GM10248 (cell line): ENCODE data around the gene PPM1M.

Source experiments
- CTCF ChIA-PET: fragments of 300-600 bp; sonication (Branson Sonifier 250); formaldehyde crosslinking; extraction: SDS; loops from one replicate; lab custom pipeline; 2021; ENCODE audit warnings: antibody characterized with exemption; lab: Yijun Ruan, JAX
- POLR2A ChIA-PET: fragments of 350-650 bp; sonication (Branson Sonifier 250); formaldehyde crosslinking; extraction: SDS; loops from one replicate; lab custom pipeline; 2020; ENCODE audit warnings: antibody characterized with exemption; lab: Yijun Ruan, JAX
- DNase-seq: peaks from one replicate; pipeline ENCODE4 v3.0.0; 2012; ENCODE audit errors: extremely low spot score
- TF ChIP-seq, protein P1 (sequence below): IDR thresholded peaks from 2 replicates; pipeline ENCODE4 v1.5.1; 2012; ENCODE audit warnings: mild to moderate bottlenecking, low read depth; ENCODE audit errors: extremely low read depth, missing control alignments, control extremely low read depth

Gene PPM1M

DNA sequence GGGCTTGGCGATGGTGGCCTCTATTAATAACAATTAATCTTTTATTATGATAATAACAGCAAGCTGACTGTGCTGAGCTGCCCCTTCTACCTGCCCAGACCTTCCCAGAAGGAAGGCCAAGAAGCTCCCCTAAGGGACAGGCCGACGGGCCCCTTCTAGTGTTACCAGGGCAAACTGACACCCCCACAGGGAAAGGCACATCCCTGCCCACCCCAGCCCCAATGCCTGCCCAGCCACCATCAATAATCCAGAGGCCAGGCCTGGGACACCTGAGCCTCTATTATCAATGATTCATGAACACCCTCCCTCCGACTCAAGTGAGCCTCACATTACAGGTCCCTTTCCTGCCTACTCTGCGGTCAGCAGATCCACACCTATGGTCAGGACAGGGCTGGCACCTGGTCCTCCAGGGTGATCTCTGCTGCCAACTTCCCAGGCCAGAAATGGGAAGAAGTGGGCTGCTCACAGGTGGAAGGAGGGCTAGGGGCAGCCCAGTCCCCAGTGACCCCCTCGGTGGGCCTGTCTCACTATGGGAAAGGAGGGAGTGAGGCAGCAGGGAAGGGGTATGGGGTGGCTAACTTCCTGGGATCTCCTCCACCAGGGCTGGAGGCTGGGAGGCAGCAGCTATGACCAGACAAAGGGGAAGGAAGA lies 8.4 kb upstream of the PPM1M start:
- no peak for DNase-seq
- CTCF ChIA-PET: interaction anchor here (1.0 to 5.9 kb wide), 15 partner anchors 11 to 263 kb away, joined by 3 to 50 read pairs (median 4); partner anchors contain the start of genes ABHD14B, TLR9 and WDR82
- POLR2A ChIA-PET: interaction anchor here (0.7 to 1.2 kb wide), 2 partner anchors 41 to 42 kb away, joined by 4 to 5 read pairs; partner anchors contain the start of gene WDR82
- TF ChIP-seq, protein P1, sequence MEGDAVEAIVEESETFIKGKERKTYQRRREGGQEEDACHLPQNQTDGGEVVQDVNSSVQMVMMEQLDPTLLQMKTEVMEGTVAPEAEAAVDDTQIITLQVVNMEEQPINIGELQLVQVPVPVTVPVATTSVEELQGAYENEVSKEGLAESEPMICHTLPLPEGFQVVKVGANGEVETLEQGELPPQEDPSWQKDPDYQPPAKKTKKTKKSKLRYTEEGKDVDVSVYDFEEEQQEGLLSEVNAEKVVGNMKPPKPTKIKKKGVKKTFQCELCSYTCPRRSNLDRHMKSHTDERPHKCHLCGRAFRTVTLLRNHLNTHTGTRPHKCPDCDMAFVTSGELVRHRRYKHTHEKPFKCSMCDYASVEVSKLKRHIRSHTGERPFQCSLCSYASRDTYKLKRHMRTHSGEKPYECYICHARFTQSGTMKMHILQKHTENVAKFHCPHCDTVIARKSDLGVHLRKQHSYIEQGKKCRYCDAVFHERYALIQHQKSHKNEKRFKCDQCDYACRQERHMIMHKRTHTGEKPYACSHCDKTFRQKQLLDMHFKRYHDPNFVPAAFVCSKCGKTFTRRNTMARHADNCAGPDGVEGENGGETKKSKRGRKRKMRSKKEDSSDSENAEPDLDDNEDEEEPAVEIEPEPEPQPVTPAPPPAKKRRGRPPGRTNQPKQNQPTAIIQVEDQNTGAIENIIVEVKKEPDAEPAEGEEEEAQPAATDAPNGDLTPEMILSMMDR: no peak

DNA sequence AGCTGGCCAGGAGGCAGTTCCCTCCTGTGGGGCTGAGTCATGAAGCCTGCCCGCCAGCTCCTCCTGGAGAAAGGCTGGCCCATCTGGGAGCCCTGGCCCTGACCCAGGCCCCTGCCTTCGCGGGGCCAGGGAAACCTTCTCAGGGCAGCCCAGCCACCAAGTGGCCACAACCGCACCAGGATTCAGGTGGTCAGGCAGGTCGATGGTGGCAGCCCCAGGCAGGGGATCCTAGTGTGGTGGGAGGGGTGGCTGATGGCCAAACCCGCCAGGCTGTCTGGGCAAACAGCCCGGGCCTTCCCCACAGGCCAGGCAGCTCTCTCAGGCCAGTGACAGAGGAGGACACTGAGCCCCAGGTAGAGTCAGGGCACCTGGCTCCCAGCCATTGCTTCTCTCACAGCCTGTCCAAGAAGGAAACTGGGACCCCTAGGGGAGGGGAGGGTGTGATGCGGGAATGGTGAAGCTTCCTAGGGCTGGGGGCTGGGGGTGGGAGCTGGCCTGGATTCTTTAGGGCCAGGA lies 7.8 kb upstream of the PPM1M start:
- ChIA-PET CTCF (interaction anchor here (1.0 to 5.9 kb wide), 14 partner anchors 11 to 264 kb away, joined by 3 to 50 read pairs (median 6); partner anchors contain the start of genes ABHD14B, TLR9 and WDR82), POLR2A (interaction anchor here (1.2 to 1.8 kb wide), 2 partner anchors 11 to 41 kb away, joined by 4 to 6 read pairs; partner anchors contain the start of gene WDR82)
- DNase-seq: no peak
- TF ChIP-seq, protein P1: no peak

DNA sequence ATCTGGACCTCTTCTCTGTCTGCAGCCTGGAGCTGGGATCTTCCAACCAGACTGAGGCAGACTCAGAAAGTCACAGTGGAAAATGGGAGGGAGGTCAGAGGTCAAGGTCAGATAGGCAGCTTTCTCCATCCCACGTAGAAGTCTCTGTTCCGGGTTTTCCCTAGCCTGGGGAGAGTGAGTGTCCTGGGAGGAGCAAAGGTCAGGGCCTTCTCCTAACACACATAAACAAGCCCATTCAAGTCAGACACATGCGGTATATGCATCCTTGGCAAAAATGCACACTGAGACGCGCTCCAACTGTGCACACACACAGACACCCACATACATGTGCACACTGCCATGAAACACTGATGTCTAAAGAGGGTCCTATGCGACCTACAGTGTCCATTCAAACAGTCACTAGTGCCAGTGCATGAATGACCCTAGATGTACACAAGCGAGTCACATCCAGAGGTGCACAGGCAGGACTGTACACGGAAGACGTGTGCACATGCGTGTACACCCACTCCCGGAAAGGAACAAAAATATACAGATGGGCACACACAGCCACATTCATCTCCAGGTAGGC lies 7.3 kb upstream of the PPM1M start:
- TF ChIP-seq, protein P1: no peak
- no peak for DNase-seq
- ChIA-PET CTCF (interaction anchor here (0.7 to 5.9 kb wide), 15 partner anchors 10 to 265 kb away, joined by 3 to 50 read pairs (median 6); partner anchors contain the start of genes ABHD14B, TLR9 and WDR82), POLR2A (interaction anchor here (1.0 to 1.8 kb wide), 4 partner anchors 9 to 42 kb away, joined by 3 to 6 read pairs (median 5); partner anchors contain the start of gene WDR82)

DNA sequence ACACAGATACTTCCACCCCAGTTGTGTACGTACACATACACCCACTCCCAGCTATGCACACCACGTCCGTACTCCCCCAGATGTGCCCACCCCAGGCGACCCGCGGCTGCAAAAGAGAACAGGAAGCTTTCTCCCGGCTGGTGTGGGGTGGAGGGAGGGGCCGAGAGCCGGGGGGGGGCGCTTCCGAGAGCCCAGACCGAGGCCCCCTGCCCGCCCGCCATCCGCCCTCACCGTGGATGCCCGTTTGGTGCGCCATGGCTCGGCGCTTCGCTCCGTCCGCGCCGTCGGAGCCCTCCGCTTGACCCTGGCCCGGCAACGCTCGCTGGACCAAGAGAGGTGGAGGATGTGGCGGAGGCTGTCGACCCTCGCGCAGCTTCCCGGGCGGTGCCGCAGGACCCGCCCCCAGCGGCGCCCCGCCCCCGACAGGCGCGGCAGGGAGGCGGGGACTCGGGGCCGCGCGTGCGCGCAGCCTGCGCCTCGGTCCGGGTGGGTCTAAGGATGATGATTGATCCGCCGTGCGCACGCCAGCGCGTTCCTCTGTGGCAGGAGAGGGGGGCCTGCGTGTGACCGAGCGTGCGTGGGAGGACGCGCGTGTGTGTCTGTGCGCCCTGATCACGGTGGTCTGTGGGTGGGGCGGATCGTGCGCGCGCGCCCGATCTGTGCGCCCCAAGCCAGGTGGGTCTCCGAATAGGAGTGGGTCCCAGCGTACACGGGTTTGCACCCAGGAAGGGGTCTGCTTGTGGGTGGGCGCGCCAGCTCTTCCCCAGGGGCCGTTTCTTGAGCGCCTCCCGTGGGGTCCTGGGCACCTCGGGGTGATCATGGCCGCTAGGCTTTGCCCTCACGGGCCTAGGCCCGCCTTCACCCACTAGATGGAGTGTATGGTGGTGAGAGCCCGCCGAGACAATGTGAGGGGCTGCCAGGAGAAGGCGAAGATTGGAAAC lies 6.5 kb upstream of the PPM1M start, which contains the start of gene TWF2:
Gene TWF2, minus strand, starts transcription at position 398 of the 941 bp plus-strand sequence. Its CDS starts 142 bp downstream, at position 256.
- DNase-seq: peak; percentile 97
- ChIA-PET CTCF (interaction anchor here (0.7 to 5.9 kb wide), 10 partner anchors 10 to 265 kb away, joined by 3 to 50 read pairs (median 4); partner anchors contain the start of genes ABHD14B, TLR9 and WDR82), POLR2A (interaction anchor here (0.8 to 1.8 kb wide), 5 partner anchors 9 to 42 kb away, joined by 3 to 6 read pairs (median 4); partner anchors contain the start of gene WDR82)
- TF ChIP-seq, protein P1: peak; percentile 44

DNA sequence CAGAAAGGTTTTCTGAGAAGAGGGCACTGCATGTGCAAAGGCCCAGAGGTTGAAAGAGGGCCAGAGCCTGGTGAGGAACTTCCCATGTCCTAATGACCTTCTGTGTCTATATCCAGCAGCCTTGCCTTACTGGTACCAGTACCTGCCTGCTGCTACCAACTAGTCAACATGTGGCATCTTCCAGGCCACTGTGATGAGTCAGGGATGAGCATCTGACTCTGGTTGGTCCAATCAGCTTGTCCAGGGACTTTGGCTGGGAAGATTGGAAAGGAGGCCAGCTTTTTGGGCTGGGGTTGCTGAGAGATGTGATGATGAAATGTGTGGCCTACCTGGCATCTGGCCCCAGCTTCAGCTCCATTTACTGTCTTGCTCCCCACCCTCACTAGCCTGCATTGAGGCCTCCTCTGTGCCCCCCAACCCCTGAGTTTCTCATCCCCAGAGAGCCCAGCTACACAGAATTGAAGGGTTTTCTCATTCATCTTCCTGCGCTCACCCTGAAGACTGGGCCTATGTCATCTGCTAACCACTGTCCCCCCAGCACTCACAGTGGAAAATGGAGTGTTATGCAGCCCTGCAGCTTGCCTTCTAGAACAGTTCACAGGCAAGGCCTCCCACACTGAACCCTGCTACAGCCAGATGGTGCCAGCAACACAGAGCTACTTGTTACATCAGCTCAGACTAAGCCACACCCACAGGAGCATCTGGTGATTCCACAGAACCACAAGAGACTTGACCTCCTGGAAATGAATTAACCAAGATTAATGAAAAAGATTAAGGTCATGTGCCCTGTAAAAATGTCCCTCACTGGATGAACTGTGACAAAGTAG lies 5.3 kb upstream of the PPM1M start:
- POLR2A ChIA-PET: interaction anchor here (1.0 kb wide), 1 partner anchor 37 kb away, joined by 5 read pairs; no protein-coding TSS in a partner anchor
- CTCF ChIA-PET: interaction anchor here (0.7 to 7.0 kb wide), 11 partner anchors 9 to 99 kb away, joined by 3 to 48 read pairs (median 6); partner anchors contain the start of gene TLR9

More for the DNA sequence above, 5.3 kb upstream of the PPM1M start:
- no peak for DNase-seq
- TF ChIP-seq, protein P1: no peak
